KBM-7 (cell line): ENCODE data around the gene MACROD2.

Experiments
- DNase-seq: peaks from one replicate; pipeline ENCODE4 v3.0.0-alpha.2; 2015
- in situ Hi-C: fragments of 300-500 bp; cut with MboI; formaldehyde crosslinking; loops from 2 replicates; pipeline ENCODE4 v1.14.3; 2020; ENCODE audit warnings: low sequenced_read_pairs, low pct_unique_long_range_greater_than_20kb, mixed read lengths

The MACROD2 gene

DNA sequence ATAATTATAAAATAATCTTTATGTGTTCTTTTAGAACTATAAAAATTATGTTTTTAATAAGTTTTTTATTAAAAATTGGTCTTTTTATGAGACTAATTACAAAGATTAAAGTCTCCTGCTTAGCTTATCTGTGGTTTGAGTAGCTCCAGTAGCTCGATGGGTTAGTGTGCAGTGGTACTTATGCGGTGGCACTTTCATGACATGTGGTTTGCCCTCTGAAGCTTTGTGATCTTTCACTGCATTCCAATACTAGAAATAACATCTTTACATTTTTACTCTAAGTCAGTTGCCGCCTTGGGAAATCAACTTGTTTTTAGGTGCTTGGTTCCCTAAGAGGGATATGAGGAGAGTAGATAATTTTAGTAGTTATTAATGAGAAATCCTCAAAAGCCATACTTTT, 1041.6 kb downstream of the MACROD2 start:
- in situ Hi-C loops = no loop called here

DNA sequence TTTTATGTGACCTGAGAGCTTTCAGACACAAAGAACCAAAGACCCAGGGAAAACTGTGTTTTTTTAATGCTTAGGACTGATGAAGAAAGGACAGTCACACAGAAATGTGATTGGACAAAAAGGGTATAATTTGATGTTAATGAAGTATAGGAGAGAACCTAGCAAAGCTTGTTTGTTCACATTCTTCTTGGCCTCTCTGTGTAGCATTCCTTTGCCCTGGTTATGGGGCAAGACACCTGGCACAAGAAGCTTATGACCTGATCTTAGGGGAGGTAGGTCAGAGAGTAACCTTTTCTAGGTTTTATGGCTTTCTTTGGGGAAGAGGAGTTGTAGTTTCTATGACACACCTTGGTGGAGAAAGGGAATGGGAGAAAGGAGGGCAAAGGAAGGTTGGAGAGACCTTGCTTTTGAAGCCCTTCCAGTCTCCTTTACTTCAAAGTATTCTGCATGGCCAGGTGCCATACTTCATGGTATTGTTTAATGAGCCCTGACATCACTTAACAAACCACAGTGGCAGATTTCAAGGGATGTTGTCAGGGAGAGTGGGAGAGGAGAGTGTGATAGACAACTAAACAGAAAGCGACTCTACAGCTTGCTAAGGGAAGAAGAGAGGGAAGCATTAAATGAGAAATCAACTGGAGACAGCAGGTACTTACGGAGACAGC, 1043.9 kb downstream of the MACROD2 start:
- DNase-seq = no peak
- in situ Hi-C loops = no loop called here

More for the DNA sequence above, 1041.6 kb downstream of the MACROD2 start:
- no peak for DNase-seq

DNA sequence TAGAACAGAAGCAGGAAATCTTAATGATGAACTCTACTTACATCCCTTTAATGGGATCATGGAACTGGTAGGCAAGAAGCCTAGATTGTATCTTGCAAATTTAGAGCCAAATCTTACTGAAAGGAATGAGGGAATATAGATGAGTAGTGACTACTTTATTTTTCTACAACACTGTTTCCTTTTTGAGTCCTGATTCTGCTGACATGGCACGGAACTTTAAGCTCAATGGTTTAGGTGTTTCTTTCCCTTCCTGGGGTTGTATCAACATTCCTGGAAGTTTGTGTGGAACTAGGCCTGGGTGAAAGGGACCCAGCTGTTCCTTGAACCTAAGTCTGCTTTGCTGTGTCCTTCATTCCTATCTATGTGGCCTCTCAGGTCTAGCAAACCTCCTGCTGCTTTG, 1047.4 kb downstream of the MACROD2 start:
- DNase-seq = no peak

DNA sequence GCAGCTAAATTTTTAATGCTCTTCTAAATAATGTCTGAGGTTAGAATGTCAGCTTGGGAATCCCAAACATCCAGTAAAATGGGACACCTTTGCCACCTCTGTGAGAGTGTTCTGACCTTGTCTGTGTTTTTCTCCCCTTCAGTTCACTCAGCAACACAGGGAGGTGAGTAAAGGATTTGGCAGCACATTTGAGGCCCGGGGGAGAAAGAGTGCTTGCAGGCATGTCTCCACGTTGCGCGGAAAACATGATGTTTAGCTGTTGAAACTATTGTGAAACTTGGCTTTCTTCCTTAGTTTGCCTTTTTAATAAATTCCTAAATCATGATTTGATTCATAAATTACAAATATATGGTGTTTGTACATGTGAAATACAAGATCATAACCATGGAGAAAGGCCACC, 1049.9 kb downstream of the MACROD2 start:
- in situ Hi-C loops = no loop called here
- no peak for DNase-seq

More for the DNA sequence above, 1047.4 kb downstream of the MACROD2 start:
- in situ Hi-C loops = no loop called here

DNA sequence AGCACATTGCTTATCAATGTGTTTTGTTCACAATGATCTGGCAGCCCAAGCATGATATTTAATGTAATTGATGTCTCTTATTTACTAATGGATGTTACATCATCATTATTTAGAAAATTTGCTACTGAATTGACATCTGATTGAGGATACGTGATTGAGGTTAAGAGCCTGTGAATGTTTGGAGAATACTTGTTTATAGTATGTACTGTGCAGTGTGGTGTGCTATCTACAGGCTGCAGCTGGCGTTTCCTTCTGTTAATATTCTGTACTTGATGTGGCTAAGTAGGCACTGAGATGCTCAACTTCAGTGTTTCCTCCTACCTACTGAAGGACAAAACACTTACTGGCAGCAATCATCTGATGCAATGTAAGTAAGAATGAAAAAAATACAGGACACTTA, 1051.7 kb downstream of the MACROD2 start:
- DNase-seq = no peak
- in situ Hi-C loops = no loop called here

GRCh38 chr20:15047601-15048000, 1052.3 kb downstream of the MACROD2 start:
- in situ Hi-C loops = no loop called here
- no peak for DNase-seq

GRCh38 chr20:15056246-15056645, 1060.9 kb downstream of the MACROD2 start:
- no peak for DNase-seq
- in situ Hi-C loops = no loop called here

DNA sequence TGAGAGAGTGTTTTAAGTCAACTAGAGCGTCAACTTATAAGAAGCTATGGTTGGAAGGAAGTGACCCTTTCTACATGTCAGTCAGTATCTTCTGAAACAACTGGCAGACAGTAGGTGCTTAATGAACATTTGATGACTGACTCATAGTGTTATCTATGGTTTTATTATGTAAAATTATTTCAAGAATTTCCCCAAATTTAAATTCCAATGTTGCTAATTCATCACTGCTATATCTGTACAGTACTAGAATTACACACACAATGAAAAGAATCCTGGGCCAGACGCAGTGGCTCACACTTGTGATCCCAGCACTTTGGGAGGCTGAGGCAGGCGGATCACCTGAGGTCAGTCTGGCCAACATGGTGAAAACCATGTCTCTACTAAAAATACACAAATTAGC, 1063.5 kb downstream of the MACROD2 start:
- DNase-seq = no peak
- in situ Hi-C loops = no loop called here

DNA sequence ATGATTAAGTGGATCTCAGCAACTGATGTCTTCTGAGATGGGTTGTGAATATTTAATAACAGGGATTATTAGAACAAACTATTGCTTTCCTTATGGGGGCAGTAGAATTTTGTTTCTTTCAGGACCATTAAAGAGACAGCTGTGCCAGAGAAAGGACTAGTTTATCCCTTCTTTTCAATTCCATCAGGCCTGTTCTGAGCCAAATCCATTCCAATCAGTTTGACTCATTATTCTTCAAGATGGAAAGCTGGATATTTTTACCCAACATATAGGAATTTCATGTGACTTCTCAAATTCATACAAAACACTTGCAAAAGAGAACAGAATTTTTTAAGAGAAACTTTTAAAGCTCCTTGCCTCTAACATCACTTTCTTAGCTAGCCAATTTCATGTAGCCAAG, 1064.1 kb downstream of the MACROD2 start:
- in situ Hi-C loops = no loop called here
- DNase-seq = no peak

GRCh38 chr20:15060265-15061060, 1065.1 kb downstream of the MACROD2 start:
- DNase-seq = no peak
- in situ Hi-C loops = no loop called here

DNA sequence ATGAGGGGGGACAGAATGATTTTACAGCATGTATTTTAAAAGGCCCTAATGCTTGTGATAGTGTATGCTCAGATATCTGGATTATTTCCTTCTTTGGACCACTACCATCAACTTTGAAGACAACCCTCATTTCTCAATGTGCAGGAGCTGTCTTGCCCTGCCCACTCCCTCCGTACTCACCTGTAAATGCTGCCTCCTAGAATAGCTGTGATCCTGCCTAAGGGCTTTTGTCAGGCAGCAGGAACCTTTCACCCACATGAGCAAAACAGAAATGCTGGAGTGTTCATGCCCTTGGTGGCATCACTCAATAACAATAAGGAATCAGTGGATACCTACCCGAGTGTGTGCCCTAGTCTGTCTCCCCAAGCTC, 1065.7 kb downstream of the MACROD2 start:
- DNase-seq = no peak
- in situ Hi-C loops = no loop called here

DNA sequence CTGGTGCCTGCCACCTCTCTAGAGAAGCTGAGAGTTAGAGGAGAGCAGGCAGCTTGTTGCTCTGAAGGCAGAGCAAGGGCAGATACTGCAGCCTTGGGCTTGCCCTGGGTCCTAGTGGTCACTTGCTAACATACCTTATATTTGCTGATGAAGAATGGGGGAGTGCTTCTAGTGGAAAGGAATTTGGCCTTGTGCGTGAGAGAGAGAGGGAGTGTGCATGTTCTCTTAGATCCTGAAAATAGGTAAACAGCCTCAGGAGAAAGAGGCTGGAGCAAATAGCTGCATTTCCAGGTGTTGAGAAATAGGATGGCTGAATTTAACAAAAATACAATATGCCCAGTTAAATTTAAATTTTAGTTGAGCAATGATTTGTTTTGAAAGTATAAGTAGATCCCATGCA, 1066.6 kb downstream of the MACROD2 start:
- in situ Hi-C loops = no loop called here
- no peak for DNase-seq

GRCh38 chr20:15063081-15063480, 1067.8 kb downstream of the MACROD2 start:
- in situ Hi-C loops = no loop called here
- no peak for DNase-seq

DNA sequence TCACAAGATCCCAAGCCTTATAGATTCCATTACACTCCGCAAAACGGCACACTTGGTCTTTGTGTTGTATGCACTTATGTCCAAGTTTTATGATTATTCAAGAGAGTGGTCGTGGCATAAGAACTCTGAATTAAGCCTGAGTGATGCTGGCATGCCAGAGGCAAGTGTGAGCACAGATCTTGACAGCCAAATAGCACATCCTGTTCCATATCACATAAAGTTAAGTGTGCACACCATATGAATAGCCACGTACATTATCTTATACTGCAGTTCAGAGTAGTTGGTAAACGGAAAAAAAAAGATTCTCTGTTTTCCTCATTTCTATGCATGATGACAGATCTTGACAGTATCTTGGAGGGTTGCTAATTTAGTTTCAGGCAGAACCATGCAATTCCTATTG, 1069.4 kb downstream of the MACROD2 start:
- in situ Hi-C loops = no loop called here

DNA sequence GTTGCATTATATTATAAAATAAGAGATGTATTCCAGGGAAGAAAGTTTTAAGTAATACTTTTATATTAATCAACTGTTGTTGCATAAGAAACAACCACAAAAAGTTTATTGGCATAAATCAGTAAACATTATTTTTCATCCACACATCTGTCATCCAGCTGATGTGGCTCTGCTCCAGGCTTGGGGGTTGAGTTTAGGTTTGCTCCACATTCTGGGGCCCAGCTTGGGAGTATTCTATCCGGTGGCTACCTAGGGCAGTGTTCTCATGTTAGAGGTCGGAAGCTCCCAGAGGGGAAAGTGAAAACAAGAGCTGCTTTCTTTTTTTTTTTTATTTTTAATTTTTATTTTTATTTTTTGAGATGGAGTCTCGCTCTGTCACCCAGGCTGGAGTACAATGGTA, 1070.5 kb downstream of the MACROD2 start:
- DNase-seq = no peak
- in situ Hi-C loops = no loop called here

More for the DNA sequence above, 1069.4 kb downstream of the MACROD2 start:
- DNase-seq = no peak

DNA sequence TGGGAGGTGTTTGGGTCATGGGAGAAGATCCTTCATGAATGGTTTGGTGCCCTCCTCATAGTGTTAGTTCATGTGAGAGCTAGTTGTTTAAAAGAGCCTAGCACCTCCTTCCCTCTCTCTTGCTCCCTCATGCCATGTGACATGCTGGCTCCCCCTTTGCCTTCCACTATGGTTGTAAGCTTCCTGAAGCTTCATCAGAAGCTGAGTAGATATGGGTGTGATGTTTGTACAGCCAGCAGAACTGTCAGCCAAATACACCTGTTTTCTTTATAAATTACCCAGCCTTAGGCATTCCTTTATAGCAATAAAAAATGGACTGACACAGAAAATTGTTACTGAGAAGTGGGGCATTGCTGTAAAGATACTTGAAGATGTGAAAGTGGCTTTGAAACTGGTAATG, 1073.2 kb downstream of the MACROD2 start:
- no peak for DNase-seq
- in situ Hi-C loops = no loop called here

DNA sequence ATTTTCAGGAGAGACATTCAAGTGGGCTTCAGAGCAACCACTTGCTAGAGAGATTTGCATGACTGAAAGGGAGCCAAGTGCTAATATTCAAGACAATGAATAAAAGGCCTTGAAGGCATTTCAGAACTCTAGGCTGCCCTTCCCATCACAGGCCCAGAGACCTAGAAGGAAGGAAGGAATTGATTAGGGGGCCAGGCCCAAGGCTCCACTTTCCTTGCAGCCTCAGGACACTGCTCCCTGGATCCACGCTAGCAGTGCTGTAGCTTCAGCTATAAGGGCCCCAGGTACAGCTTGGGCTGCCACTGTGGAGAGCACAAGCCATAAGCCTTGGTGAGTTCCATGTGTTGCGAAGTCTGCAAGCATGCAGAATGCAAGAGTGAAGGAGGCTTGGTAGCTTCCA, 1074.0 kb downstream of the MACROD2 start:
- DNase-seq = no peak
- in situ Hi-C loops = no loop called here

DNA sequence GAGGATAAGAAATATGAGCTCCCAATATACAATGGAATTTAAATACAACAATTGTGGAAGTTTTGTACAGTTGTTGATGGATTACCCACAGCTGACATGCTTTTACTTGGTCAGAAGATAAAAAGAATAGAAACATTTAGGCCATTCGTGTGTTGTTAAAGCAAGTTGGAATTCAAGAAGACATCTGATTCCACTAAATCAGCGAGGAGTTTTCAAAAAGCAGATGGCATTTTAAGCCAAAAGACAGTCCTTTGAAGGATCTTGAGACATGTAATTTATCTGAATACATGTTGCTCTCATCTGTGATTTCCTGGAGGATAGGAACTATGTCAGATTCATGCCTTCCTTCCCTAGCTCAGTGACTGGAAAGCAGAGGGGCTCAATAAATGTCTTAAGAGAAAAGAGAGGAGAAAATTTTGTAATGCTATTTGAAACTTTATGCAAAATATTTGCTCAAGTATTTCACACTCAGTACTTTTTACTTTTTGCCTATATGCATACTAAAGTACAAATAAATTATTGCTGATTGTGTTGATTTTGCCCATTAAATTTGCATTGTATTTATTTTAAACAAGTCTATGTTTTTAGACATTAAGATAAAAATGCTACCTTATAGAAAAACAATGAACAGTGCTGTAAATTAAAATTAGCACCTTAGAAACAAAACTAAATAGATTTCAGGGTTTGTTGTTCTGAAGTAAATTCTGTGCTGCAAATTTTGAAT, 1075.9 kb downstream of the MACROD2 start:
- no peak for DNase-seq
- in situ Hi-C loops = no loop called here

DNA sequence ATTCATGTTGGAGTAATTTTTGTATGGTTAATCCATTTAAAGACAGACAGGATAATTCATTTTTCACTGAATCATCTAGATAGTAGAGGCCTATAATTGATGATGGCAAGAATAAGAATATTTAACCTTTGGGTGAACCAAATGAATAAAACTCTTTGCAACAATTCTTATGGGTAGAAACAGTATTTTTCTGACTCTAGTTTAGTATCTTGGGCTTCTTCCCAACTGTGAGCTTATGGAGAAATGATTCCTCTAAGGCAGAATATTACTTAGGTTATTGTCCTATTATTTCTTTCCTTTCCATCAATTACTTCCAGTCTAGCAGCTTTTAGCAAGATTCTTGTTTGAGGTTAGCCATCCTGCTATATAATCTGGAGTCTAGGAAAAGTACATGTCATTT, 1077.0 kb downstream of the MACROD2 start:
- in situ Hi-C loops = no loop called here
- no peak for DNase-seq

GRCh38 chr20:15075586-15075985, 1080.3 kb downstream of the MACROD2 start:
- in situ Hi-C loops = no loop called here

More at GRCh38 chr20:15075586-15075985, 1080.3 kb downstream of the MACROD2 start:
- DNase-seq = no peak
